Activated CD8-positive, alpha-beta memory T cell treated with anti-CD3 and anti-CD28 coated beads for 24 hours (primary cell): ENCODE measurements around the gene STEAP2.
"Not testable (repeated sequence)": the region's sequence is repeated elsewhere in the genome, so short reads cannot be mapped to it uniquely, and the experiment has no call there.

Experiments
- DNase-seq: peaks from one replicate; pipeline ENCODE4 v3.0.0-alpha.2; 2020

STEAP2 gene

DNA sequence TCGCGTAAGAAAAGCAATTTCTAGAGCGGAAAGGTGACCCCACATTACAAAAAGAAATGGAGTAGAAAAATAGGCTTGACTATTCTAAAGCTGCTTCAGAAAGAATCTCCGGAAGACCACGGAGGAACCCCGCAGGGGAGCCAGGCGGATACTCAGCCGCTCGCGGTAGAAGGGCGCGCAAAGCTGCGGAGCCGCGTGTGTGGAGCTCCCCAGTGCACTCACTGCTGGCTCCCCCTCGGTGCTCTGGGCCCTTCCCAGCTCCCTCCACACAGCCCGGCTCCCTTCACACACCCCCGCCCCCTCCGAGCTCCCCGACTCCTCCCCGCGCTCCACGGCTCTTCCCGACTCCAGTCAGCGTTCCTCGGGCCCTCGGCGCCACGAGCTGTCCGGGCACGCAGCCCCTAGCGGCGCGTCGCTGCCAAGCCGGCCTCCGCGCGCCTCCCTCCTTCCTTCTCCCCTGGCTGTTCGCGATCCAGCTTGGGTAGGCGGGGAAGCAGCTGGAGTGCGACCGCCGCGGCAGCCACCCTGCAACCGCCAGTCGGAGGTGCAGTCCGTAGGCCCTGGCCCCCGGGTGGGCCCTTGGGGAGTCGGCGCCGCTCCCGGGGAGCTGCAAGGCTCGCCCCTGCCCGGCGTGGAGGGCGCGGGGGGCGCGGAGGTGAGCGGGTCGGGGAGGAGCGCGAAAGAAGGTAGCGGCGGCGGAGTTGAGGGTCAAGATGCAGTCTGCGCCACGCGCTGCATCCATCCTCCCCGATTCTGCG, at the start of gene STEAP2:
STEAP2 (plus strand) TSS at position 350 of the 758 bp plus-strand sequence. CDS start 13,343 bp downstream, outside the sequence.
- peak; percentile 65 for DNase-seq

DNA sequence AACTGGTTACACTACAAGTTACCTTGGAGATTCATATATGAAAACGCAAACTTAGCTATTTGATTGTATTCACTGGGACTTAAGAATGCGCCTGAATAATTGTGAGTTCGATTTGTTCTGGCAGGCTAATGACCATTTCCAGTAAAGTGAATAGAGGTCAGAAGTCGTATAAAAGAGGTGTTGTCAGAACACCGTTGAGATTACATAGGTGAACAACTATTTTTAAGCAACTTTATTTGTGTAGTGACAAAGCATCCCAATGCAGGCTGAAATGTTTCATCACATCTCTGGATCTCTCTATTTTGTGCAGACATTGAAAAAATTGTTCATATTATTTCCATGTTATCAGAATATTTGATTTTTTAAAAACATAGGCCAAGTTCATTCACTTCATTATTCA, 48.0 kb upstream of the STEAP2 start:
- no peak for DNase-seq

DNA sequence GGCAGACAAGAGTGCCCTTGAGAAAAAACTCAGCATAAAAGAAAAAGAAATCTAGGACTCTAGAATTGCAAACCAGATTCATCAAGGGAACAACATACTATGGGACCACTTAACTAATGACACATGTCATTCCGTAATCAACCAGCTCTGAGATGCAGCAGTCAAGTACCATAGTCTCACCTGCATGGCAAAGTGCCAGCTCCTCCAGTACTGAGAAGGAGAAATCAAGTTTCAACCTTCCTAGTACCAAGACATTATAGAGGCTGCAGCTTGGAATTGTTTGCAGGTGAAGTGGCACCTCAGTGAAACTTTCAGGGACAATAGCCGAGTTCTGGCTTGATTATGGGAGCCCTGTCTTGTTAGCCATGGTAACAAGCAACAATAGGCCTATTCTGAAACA, 45.8 kb upstream of the STEAP2 start:
- DNase-seq: no peak

DNA sequence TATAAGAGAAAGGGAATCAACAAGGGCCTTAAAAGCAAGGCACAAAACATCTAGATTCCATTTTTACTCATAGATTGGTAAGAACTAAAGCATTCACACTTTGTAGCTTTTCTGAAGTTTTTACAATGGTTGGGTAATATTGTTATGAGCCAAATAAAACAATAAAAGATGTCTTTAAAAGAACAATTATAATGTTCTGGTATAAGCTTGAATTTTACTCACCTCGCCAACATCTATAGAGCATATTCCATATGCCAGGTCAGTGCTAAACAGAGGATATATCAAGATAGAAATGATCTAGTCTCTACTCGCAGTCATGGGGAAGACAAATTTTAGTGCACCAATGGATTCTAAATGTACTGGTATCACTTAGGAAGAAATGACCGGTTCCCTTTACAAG, 45.4 kb upstream of the STEAP2 start:
- no peak for DNase-seq

DNA sequence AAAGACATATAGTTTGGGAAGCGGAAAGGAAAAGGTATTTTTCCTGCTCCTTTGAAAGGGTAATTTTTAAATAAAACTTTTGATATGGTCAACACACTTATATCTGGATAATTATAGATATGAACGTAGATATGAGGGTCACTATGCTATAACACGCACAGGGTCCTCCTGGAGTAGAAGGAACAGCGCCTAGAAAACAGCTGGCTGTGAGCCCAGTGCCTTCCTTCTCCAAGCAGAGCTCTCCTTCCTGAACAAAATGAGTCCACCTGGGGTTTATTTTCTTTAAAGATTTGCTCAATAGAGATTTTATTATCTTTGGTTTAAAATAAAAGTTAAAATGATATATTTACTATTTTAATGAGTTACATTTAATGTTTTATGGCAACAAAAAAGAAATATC, 44.2 kb upstream of the STEAP2 start:
- DNase-seq: no peak

DNA sequence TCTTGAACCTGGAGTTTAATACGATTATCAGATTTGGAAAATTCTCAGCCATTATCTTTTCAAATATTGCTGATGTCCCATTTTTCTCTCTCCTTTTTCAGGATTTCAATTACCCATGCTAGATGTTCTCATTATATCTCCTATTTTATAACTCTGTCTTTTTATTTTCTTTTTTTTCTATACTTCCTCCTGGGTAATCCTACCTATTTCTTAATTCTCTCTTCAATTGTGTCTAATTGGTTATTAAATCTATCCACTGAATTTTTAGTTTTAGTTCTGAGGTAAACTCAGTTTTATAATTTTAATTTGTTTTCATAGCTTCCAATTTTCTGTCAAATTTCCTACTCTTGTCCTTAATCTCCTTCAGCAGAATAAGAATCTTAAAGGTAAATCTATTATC, 41.6 kb upstream of the STEAP2 start:
- DNase-seq: no peak

DNA sequence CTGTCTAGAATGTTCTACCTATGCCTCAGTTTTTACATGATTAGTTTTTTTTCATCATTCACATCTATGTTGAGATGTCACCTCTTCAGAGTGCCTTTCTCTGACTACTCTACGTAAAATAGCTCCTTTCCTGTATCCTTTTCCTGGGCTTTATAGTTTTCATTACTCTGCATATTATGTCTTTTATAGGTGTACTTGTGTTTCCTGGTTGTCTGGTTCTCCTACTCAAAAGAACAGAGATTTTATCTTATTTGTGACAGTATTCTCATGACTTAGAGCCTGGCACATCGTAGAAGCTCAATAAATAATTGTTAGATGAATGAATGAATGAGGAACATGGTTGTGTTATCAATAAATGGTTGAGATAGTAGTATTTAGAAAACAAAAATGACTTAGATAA, 39.4 kb upstream of the STEAP2 start:
- DNase-seq: no peak

DNA sequence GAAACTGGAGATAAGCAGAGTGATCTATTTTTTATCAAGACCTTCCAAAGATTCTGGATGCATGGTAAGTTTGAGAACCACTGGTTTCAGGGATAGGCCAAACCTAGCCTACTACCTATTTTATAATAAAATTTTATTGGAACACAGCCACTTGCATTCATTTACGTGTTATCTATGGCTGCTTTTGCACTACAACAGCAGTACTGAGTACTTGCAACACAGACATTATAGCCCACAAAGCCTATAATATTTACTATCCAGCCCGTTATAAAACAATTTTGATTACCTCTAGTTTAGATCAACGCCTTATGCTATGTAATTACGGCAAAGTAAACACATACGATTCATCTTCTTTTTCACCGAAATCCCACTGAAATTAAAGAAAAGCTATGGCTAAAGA, 38.9 kb upstream of the STEAP2 start:
- no peak for DNase-seq

DNA sequence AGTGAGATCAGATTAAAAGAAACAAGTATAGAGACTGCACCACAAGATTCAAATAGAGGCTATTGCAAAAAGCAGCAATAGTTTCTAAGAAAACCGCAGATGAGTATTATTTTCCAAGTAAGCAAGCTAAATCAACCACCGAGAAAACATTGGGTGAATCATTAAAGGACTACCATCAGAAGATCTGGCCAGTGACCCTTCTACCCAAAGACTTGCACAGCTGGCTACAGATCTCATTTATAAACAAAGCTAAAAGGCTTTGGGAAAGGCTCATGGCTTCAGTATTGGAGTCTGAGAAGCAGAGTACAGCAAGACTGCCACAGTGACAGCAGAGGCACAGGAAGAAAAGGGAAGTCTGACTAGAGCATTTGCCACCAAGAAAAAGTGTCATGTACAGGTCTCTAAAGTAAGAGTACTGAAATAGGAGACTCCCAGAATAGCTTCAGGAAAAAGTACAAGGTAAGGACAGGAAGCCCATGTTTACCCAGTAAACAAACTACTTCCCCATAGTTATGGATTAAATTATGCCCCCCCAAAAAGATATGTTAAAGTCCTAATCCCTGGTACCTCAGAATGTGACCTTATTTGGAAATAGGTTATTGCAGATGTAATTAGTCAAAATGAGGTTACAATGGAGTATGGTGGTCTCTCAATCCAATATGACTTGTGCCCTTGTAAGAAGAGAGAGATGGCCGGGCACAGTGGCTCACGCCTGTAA, 38.3 kb upstream of the STEAP2 start:
- DNase-seq: no peak

DNA sequence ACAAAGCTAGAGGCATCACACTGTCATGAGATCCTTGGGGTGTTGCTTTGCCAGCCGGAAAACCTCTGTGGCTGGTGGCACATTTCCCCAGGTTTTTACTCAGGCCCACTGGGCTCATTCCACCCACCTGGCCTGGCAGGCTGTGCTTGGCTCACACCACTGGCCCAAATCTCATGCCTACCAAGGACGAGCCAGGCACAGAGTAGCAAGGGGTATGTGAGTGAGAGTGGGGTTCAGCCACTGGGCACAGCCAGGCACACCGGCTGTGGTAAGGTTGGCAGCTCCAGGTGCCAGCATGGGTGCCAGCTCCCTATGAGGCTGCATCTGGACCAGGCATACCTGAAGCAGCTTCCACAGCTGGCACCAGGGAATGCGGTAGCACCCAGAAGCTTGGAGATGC, 35.9 kb upstream of the STEAP2 start:
- no peak for DNase-seq

DNA sequence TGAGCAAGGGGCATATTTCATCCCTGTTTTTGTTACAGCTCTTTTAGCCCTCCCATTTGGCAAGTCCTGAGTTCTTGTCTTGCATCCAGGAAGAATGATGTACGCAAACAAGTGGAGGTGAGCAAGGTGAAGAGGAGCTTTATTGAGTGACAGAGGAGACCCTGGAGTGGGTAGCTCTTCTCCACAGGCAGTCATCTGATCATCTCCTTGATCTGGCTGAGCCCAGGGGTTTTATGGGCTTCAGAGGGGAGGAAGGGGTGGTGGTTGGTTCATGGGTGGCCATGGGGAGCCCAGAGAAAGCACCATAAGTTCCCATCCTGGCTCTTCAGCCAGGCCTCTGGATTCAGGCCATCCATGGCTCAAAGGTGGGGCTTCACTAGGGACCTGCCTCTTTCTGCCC, 35.3 kb upstream of the STEAP2 start:
- no peak for DNase-seq

DNA sequence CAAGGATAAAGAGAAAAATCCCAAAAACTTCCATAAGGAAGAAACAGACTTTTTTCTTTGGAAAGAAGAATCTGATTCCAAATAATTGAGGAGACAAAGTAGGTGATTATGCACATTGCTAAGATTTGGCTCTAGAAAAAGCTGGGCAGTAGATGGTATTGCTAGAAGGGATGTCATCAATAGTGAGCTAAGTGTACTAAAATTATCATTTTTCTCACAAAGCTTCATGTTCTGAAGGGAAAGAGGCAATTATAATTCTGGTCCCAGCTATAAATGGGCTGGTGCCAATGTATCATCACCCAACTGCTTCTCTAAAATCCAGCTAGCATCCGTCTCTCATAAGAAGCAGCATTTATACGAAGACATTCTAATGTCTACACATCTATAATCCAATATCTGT, 33.4 kb upstream of the STEAP2 start:
- DNase-seq: no peak

DNA sequence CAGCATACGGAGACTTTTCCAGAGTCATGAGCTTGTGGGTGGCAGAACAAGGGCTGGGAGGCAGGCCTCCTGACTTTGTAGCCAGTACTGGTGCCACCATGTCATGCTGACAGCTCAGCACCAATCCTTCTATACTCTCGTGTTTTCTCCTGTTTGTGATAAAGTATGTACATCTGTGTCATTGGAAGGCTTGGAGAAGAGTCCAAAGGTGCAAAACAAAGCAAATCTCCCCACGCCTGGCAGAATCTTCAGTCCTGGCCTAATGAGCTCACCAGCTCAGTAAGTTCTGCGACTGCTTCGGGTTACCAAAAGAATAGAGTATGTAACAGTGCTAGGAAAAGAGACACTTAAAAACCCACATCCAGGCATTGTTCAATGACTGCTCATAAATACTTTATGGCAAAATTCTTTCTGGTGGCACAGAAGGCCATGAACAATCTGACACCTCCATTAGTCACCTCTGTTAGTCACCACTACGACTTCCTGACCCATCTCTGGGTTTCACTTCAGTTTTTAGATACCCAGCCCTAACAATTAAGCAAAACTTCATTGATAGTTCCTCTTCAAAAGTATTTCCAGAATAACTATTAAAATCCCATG, 32.8 kb upstream of the STEAP2 start:
- DNase-seq: no peak

DNA sequence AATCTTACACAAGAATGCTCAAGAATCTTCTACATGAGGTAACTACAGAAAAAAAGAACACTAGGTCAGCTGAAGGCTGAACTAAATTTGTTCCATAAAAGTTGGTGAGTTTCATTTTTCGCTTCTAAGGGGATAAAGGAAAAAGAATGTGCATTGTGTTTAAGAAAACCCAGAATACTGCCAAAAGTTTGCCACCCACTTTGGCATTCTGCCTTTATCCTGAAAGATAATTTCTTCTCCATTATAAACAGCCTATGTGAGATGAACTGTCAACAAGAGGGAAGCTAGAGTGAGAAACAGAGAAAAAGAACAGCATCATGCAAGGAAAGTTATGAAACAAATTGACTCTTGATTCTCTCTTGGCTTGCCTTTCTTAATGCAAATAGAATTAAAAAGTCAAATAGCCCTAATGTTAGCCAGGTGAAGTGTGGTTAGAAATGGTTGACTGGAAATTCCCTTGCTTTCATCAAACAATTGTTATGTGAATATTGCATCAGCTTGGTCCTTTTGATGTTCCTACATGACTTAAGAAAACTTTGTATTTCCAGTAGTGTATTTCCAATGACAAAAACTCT, 31.4 kb upstream of the STEAP2 start:
- no peak for DNase-seq

DNA sequence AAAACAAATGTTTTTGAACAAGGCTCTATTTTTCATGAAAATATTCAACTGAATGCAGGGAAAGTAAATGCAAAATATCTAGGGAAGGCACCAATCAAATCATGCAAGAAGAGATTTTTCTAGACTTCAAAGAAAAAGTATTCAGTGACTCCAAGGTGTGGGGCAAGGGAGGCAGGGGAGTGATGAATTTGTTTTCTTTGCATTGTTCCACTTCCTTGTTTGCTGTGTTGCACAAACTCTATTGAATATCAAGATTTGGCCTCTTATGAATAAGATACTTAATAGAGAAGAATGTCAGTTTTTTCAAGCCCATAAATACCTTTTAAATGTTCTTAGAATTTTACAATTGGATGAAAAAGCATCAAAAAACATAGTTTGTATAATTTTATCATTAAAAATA, 30.9 kb upstream of the STEAP2 start:
- DNase-seq: no peak

DNA sequence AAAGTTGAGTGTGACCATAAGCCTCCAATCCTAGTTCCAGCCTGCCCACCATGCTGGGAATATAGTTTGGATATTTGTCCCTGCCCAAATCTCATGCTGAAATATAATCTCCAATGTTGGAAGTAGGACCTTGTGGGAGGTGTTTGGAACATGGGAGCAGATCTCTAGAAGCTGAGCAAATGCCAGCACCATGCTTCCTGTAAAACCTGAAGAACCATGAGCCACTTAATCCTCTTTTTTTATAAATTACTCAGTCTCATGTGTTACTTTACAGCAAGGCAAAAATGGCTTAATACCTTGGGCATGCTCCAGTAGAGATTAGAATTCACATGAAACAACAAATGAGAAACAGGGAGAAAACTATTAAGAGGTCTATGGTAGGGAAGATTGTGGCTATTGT, 30.1 kb upstream of the STEAP2 start:
- DNase-seq: no peak

DNA sequence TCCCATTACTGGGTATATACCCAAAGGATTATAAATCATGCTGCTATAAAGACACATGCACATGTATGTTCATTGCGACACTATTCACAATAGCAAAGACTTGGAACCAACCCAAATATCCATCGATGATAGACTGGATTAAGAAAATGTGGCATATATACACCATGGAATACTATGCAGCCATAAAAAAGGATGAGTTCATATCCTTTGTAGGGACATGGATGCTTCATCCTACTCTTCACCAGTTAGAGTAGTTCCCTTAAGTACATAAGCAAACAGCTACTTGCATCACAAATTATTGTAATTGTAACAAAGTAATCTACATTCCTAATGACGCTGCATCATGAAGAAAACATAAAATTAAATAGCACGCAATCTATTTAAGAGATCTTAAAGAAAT, 25.2 kb upstream of the STEAP2 start:
- DNase-seq: not testable (repeated sequence)

DNA sequence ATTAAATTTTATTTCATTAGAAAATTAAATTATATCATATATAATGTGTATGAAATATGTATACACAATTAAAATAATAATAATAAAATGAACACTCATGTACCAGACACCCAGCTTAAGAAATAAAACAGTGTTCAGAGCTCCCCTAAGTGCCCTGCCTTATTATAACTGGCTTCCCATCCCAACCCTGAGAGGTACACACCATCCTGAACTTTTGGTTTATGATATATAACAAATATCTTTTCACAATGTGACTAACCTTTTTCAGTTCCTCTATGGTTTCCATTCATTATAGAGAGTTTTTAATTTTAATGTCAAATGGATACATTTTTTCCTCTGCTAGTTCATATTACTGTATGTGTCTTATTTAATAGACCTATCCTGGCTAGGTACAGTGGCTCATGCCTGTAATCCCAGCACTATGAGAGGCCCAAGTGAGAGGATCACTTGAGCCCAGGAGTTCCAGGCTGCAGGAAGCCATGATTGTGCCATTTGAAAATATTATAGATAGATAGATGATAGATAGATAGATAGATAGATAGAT, 24.0 kb upstream of the STEAP2 start:
- DNase-seq: no peak

DNA sequence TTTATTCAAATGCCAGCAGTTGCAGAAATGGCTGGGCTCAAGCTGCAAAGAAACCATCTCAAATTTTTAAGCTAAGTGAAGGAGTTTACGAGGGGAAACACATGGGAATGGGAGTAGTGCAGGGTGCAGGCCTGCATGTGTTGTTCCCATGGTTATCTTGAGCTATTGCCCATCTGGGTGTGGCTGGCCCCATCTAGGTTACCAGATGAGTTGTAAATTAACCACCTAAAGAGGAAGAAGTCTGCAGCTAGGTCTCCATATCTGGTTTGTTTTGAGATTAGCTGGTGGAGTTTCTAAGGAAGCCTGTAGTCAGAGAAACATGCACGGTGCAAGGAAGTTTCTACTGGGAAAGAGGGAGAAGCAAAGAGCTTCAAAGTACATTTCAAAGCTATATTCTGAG, 23.3 kb upstream of the STEAP2 start:
- no peak for DNase-seq

DNA sequence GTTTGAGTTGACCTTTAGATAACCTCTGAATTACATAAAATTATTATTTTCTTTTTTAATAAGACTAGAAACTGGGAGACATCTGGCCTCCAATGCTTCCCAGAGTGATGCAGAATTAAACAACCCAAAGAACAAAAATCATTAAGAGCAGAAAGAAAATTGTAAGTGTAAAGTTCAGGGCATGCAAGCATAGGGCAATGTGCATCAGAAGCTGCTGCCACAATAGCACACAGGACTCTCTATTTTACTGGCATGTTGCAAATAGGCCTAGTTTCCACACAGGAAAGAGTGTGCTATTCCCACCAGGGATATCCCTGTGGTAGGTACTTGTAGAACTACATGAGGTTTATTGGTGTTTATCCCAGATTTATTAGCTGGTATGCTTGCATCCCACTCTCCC, 20.5 kb upstream of the STEAP2 start:
- no peak for DNase-seq

DNA sequence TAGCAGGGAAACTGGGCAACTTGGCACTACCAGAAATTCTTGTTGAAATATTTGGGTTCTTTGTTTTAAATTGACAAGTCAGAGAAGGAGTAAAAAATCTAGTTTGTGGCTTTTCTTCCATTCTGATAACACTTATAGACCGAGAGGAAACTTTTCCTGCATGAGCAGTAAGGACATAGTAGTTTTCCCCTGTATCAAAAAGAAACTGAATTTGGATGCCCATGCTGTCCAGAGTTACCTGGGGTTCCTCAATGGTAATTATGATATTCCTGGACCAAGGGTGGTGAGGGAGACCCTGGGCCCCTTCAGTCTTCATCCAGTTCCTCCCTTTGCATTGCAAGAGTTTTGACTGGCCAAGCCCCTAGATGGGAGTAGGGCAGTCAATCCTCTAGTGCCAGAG, 19.9 kb upstream of the STEAP2 start:
- no peak for DNase-seq

DNA sequence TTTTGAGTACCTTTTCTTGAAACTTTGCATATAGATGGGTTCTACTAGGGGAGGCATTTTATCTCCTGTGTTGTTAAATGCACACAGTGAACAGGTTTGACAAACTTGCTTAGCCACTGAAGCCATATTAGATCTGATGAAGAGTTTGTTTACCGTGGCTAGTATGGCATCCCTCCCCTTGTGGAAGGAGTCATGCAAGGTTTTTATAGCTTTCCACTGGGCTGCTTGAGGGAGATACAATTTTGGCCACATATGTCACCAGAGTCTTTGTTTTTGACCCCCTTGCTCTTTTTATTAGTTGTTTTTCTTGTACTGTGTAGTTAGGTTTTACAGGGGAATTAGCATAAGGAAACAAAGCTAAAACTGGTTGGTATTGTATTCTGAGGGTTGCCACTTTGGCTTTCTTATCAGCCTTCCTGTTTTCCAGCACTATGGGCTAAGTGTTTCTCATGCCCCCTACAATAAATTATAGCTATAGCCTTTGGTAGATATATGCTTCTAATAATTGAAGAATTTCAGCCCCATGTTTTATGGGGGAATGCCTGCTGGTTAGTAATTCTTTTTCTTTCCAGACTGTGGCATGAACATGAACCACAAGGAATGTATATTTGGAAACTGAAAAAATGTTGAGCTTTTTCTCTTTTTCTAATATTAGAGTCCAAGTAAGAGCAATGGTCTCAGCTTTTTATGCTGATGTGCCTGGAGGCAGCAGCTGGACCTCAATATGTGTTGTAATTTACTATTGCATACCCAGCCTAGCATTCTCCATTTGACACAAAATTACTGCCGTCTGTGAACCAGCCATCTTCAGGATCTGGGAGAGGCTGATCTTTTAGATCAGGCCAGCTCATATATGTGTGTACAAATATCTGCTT, 18.4 kb upstream of the STEAP2 start:
- no peak for DNase-seq
